ENCODE data around the gene CENPU. TPM values are rescaled to one million over a fixed set of nuclear protein-coding genes. Genes with fewer than 3 reads are reported as not detected.

Gene CENPU
- 59.1 and 65.9 TPM in 2 replicates for total RNA-seq (2013; cell fraction: nucleolus; rRNA removed)
- 39.6 and 48.7 TPM in 2 replicates for total RNA-seq (2014; rRNA removed)
- 66.6 and 66.7 TPM in 2 replicates for total RNA-seq (2014; rRNA removed; fragmentation: Illumina TruSeq; extraction: Trizol)
- total RNA-seq (2021) = 38.6 and 43.9 TPM in 2 replicates
- polyA plus RNA-seq (2011; ENCODE audit: low read depth) = 16.7 TPM
- 58.4 and 106 TPM in 2 replicates for polyA plus RNA-seq (2011; rRNA removed)
- polyA plus RNA-seq (2011; cell fraction: cytosol; rRNA removed) = 16.3 and 16.6 TPM in 2 replicates
- 39.3 and 44.4 TPM in 2 replicates for polyA plus RNA-seq (2011; cell fraction: nucleus; rRNA removed)
- 26.2 and 27.1 TPM in 2 replicates for polyA plus RNA-seq (2012)
- 70.8 and 95.3 TPM in 2 replicates for polyA plus RNA-seq (2014; fragmentation: Illumina TruSeq; extraction: Trizol)
- 10 to 100 TPM; 26.6 to 46.5 TPM for polyA plus RNA-seq (2014; fragmentation: Nextera tagmentation; extraction: Ambion mirVana)
- 33.8 and 49.2 TPM in 2 replicates for polyA plus RNA-seq (2014; rRNA removed)
- 10 to 100 TPM; 90.7 to 90.8 TPM for polyA plus RNA-seq (2016; fragmentation: Nextera tagmentation; extraction: Ambion mirVana)
- 11.1 and 15.7 TPM in 2 replicates for polyA minus RNA-seq (2011; rRNA and poly(A)+ RNA removed)
- 9.6 and 9.9 TPM in 2 replicates for polyA minus RNA-seq (2011; cell fraction: cytosol; rRNA and poly(A)+ RNA removed)
- 10.6 and 15.8 TPM in 2 replicates for polyA minus RNA-seq (2011; cell fraction: nucleus; rRNA and poly(A)+ RNA removed)
- Bru-seq, nascent RNA = percentile 81 among the genes with signal in this experiment
- BruChase-seq, experiment 1, labeled RNA remaining after a 6-hour chase = percentile 67 among the genes with signal in this experiment
- percentile 74 among the genes with signal in this experiment for BruChase-seq, experiment 2, labeled RNA remaining after a 2-hour chase
- long read RNA-seq, experiment 1, transcript CENPU-205 (12 exons, 1,549 nt) = minor isoform, 8 of 85 reads
- long read RNA-seq, experiment 1, transcript CENPU-201 (13 exons, 1,998 nt) = major isoform, 60 of 85 reads
- long read RNA-seq, experiment 1, partial matches to known transcripts = 12 of 85 reads
- long read RNA-seq, experiment 1, other reads (novel, unspliced or antisense) = 5 of 85 reads
- long read RNA-seq, experiment 2, transcript CENPU-205 (12 exons, 1,549 nt) = minor isoform, 27 of 421 reads
- long read RNA-seq, experiment 2, transcript CENPU-201 (13 exons, 1,998 nt) = major isoform, 299 of 421 reads
- long read RNA-seq, experiment 2, partial matches to known transcripts = 67 of 421 reads
- long read RNA-seq, experiment 2, other reads (novel, unspliced or antisense) = 25 of 421 reads

- in situ Hi-C loops (cut with MboI) (loop anchor here (10.0 kb wide), 1 partner anchor 449 kb away; no protein-coding TSS in a partner anchor), intact Hi-C loops (cut with micrococcal nuclease; ENCODE audit: unreplicated experiment) (loop anchor here (2.0 to 5.0 kb wide), 5 partner anchors 85 to 467 kb away; partner anchors contain the start of genes CASP3, IRF2 and PRIMPOL)
- Histone ChIP-seq H3K9me3 (replicated peaks; ENCODE audit: control insufficient read depth, insufficient read depth, low read length) (no peaks in the 10 kb centered on the region), H3K79me2 (ENCODE audit: control insufficient read depth, insufficient read depth, low read length) (peaks cover 43% of the 10 kb centered on the region), H3K4me2 (ENCODE audit: control insufficient read depth, insufficient read depth) (peak within 1 kb of the TSS; percentile 81), H3K4me1 (ENCODE audit: control insufficient read depth, insufficient read depth, low read length) (peaks cover 9% of the 10 kb centered on the region), H3K36me3 (ENCODE audit: control insufficient read depth in 2 of 2, insufficient read depth in 2 of 2, low read length in 1 of 2) (peaks cover 0 to 4% of the 10 kb centered on the region in 2 experiments; a peak in 2 of 4 replicates), H3K27me3 (replicated peaks in 1 of 2; ENCODE audit: control insufficient read depth in 2 of 2, insufficient read depth in 2 of 2, low read length in 1 of 2) (no peaks in the 10 kb centered on the region), H3K9ac (ENCODE audit: control insufficient read depth, insufficient read depth, low read length) (peak within 1 kb of the TSS; percentile 95), H2AFZ (ENCODE audit: control insufficient read depth, low read depth, low read length) (peak within 1 kb of the TSS; percentile 96), H3K27ac (ENCODE audit: control insufficient read depth, insufficient read depth) (peak within 1 kb of the TSS; percentile 81), H4K20me1 (ENCODE audit: control insufficient read depth, insufficient read depth) (no peaks in the 10 kb centered on the region), H3K4me3 (peak within 1 kb of the TSS; percentile 91)
- DNase-seq (ENCODE audit: low read depth, low spot score) (peak; percentile 94), FAIRE-seq (peak; percentile 81), ATAC-seq (peak; percentile 93)
- no TSS peak for BruUV-seq (replicated peaks)
- ChIA-PET POLR2A (interaction anchor here (0.5 to 2.1 kb wide), 13 partner anchors 9 to 469 kb away, joined by 3 to 12 read pairs (median 4); partner anchors contain the start of genes ACSL1, CASP3 and PRIMPOL), SMC1A (ENCODE audit: uncharacterized antibody, unreplicated experiment) (interaction anchor here (0.7 to 2.5 kb wide), 19 partner anchors 9 to 691 kb away, joined by 3 to 13 read pairs (median 3); partner anchors contain the start of genes CASP3 and PRIMPOL), CTCF (interaction anchor here (0.8 to 2.5 kb wide), 16 partner anchors 8 to 482 kb away, joined by 3 to 19 read pairs (median 4); partner anchors contain the start of gene CASP3), RAD21 (ENCODE audit: unreplicated experiment) (interaction anchor here (0.5 to 3.6 kb wide), 22 partner anchors 9 to 766 kb away, joined by 3 to 23 read pairs (median 4); partner anchors contain the start of genes CASP3, IRF2, PRIMPOL and SLC25A4)
- under 1% methylated on average over 68 of the region's 69 CpGs for WGBS (ENCODE audit: insufficient coverage, insufficient replicate concordance, low lambda C conversion rate, missing lambda C conversion rate)
- TF ChIP-seq IRF3 (IDR thresholded peaks at IDR 0.05) = peak; percentile 68; the same call in 1 of the 2 replicates
- TF ChIP-seq CREB1 (IDR thresholded peaks at IDR 0.05; ENCODE audit: low read depth) = peak; percentile 93
- TF ChIP-seq NRF1 (conservative IDR thresholded peaks at IDR 0.05; ENCODE audit: low read depth, low read length) = peak; percentile 91
- no peak for TF ChIP-seq BRCA1 (IDR thresholded peaks at IDR 0.05; ENCODE audit: low read depth, low read length)
- peak; percentile 100 for TF ChIP-seq RELB (IDR thresholded peaks at IDR 0.05; ENCODE audit: low read depth)
- TF ChIP-seq IKZF2 (IDR thresholded peaks at IDR 0.05) = peak; percentile 77 to 92
- peak; percentile 96 for TF ChIP-seq CREM (IDR thresholded peaks at IDR 0.05; ENCODE audit: low read depth)
- peak; percentile 26; the same call in 1 of the 2 replicates for TF ChIP-seq GABPA (IDR thresholded peaks at IDR 0.05; ENCODE audit: low read depth)
- peak; percentile 88 for TF ChIP-seq HSF1 (IDR thresholded peaks at IDR 0.05; ENCODE audit: low read depth, low read length)
- TF ChIP-seq MYB (IDR thresholded peaks at IDR 0.05; ENCODE audit: borderline replicate concordance, low read depth, low read length) = 0 out of 2 replicates have a peak, but pooled peaks have one; percentile 61
- peak; percentile 85; the same call in 1 of the 2 replicates for TF ChIP-seq MEF2A (IDR thresholded peaks at IDR 0.05; ENCODE audit: insufficient read depth, low read depth, low read length)
- TF ChIP-seq DPF2 (IDR thresholded peaks at IDR 0.05) = peak; percentile 81; the same call in 1 of the 2 replicates
Measured at GRCh38 chr4:184733654-184734524, at the start of gene CENPU. TSS of gene CENPU (minus strand) at chr4:184734096. CDS start at chr4:184734062, 34 bp downstream.
